HEK293 (cell line): ENCODE data around the gene DDR2.
"Not testable (repeated sequence)": the region's sequence is repeated elsewhere in the genome, so short reads cannot be mapped to it uniquely, and the experiment has no call there.

Experiments
- HOXA7 ChIP-seq: sonication (generic); formaldehyde crosslinking; IDR thresholded peaks from 2 replicates; pipeline ENCODE4 v1.8.1; 2022; ENCODE audit warnings: missing genetic modification reagents, borderline replicate concordance
- PBX3 ChIP-seq: sonication (generic); formaldehyde crosslinking; IDR thresholded peaks from 2 replicates; pipeline ENCODE4 v1.8.1; 2022; ENCODE audit warnings: mild to moderate bottlenecking, moderate library complexity, missing genetic modification reagents
- REST ChIP-seq: fragments of 450-650 bp; formaldehyde crosslinking; IDR thresholded peaks from 2 replicates; pipeline ENCODE4 v1.5.1; 2016; ENCODE audit warnings: missing biosample characterization, missing genetic modification characterization
- ZBTB17 ChIP-seq: fragments of 450-650 bp; formaldehyde crosslinking; IDR thresholded peaks from 2 replicates; pipeline ENCODE4 v1.5.1; 2016; ENCODE audit warnings: missing biosample characterization, missing genetic modification characterization
- ZNF324 ChIP-seq: fragments of 450-650 bp; formaldehyde crosslinking; IDR thresholded peaks from 2 replicates; pipeline ENCODE4 v1.5.1; 2016; ENCODE audit warnings: missing biosample characterization, missing genetic modification characterization
- ZNF549 ChIP-seq: fragments of 450-650 bp; IDR thresholded peaks from 2 replicates; pipeline ENCODE4 v1.5.1; 2018; ENCODE audit warnings: missing biosample characterization, missing genetic modification characterization, mild to moderate bottlenecking, inconsistent platforms, moderate library complexity
- ZNF580 ChIP-seq: fragments of 450-650 bp; formaldehyde crosslinking; IDR thresholded peaks from 2 replicates; pipeline ENCODE4 v1.5.1; 2016; ENCODE audit warnings: missing biosample characterization, missing genetic modification characterization
- ZNF701 ChIP-seq: fragments of 450-650 bp; formaldehyde crosslinking; IDR thresholded peaks from 2 replicates; pipeline ENCODE4 v1.5.1; 2016; ENCODE audit warnings: missing biosample characterization, missing genetic modification characterization
- TF ChIP-seq, protein P1 (sequence below): fragments of 450-650 bp; formaldehyde crosslinking; IDR thresholded peaks from 2 replicates; pipeline ENCODE4 v1.5.1; 2016; ENCODE audit warnings: missing biosample characterization, missing genetic modification characterization
- TF ChIP-seq, protein P2 (sequence below): fragments of 450-650 bp; formaldehyde crosslinking; IDR thresholded peaks from 2 replicates; pipeline ENCODE4 v1.5.1; 2016; ENCODE audit warnings: missing biosample characterization, missing genetic modification characterization

DNA sequence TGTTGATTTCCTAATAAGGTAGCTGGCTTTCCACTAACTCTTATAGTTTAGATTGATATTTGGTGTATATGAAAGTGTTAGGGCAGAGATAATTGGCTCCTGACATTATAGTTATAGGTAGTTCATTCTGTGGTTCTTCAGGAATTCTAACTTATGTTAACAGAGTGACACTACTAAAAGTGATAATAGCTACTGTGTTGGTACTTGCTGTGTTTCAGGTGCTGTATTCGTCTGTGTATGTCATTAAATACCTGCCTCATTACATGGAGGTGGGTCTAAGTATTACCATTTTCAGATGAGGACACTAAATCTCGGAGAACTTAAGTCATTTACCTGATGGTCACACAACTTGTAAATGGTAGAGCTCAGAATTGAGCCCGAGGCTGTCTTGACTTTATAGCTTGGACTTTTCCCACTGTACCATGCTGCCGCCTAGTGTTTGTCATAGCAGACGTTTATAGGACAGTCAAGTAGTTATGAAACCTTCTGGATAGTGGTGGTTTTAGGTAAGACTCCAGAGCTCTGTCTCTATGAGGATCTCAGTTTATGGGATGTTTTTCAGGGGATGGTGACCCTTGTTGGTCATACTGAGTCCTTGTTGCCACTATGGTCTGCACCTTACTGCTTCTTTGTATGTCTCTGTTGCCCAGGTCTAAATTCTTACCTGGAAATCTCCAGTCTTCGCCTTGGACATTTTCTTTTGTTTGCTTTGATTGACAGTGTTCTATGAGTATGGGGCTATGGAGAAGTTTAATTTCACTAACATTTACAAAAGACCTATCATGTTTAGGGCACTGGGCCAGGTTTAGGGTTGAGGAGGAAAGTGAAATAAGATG is 167.9 kb downstream of the DDR2 start:
- TF ChIP-seq ZBTB17; HOXA7 (CRISPR knock-in tag); ZNF324 (tag by site-specific recombination); REST (tag by site-specific recombination); ZNF580 (tag by site-specific recombination); ZNF701 (tag by site-specific recombination); PBX3 (CRISPR knock-in tag); ZNF549: not testable (repeated sequence)
- TF ChIP-seq, protein P1, sequence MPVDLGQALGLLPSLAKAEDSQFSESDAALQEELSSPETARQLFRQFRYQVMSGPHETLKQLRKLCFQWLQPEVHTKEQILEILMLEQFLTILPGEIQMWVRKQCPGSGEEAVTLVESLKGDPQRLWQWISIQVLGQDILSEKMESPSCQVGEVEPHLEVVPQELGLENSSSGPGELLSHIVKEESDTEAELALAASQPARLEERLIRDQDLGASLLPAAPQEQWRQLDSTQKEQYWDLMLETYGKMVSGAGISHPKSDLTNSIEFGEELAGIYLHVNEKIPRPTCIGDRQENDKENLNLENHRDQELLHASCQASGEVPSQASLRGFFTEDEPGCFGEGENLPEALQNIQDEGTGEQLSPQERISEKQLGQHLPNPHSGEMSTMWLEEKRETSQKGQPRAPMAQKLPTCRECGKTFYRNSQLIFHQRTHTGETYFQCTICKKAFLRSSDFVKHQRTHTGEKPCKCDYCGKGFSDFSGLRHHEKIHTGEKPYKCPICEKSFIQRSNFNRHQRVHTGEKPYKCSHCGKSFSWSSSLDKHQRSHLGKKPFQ (tag by site-specific recombination), result not testable (repeated sequence)
- TF ChIP-seq, protein P2, sequence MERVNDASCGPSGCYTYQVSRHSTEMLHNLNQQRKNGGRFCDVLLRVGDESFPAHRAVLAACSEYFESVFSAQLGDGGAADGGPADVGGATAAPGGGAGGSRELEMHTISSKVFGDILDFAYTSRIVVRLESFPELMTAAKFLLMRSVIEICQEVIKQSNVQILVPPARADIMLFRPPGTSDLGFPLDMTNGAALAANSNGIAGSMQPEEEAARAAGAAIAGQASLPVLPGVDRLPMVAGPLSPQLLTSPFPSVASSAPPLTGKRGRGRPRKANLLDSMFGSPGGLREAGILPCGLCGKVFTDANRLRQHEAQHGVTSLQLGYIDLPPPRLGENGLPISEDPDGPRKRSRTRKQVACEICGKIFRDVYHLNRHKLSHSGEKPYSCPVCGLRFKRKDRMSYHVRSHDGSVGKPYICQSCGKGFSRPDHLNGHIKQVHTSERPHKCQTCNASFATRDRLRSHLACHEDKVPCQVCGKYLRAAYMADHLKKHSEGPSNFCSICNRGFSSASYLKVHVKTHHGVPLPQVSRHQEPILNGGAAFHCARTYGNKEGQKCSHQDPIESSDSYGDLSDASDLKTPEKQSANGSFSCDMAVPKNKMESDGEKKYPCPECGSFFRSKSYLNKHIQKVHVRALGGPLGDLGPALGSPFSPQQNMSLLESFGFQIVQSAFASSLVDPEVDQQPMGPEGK, result not testable (repeated sequence)
